ENCODE results near the gene THRB.

- TF ChIP-seq CTCF (conservative IDR thresholded peaks at IDR 0.05) (no peak), EZH2 (IDR thresholded peaks at IDR 0.05; ENCODE audit: low read depth) (no peak)
Measured at GRCh38 chr3:24499991-24500390, 5.3 kb upstream of the THRB start.
